GM12872 (cell line): ENCODE results near the gene PDSS2.

Experiments used
- CTCF ChIP-seq: IDR thresholded peaks from 3 replicates; pipeline ENCODE4 v1.5.1; 2011; ENCODE audit warnings: low read depth, mild to moderate bottlenecking, low read length, moderate library complexity; ENCODE audit not compliant: insufficient read depth

Gene PDSS2

GRCh38 chr6:107244742-107245480, 214.5 kb downstream of the PDSS2 start:
- no peak for TF ChIP-seq CTCF

- no peak for TF ChIP-seq CTCF
Measured at GRCh38 chr6:107244082-107244741, 215.2 kb downstream of the PDSS2 start.

- no peak for TF ChIP-seq CTCF
Measured at GRCh38 chr6:107243471-107243870, 215.9 kb downstream of the PDSS2 start.

- no peak for TF ChIP-seq CTCF
Measured at GRCh38 chr6:107237992-107238660, 221.2 kb downstream of the PDSS2 start.

- no peak for TF ChIP-seq CTCF
Measured at GRCh38 chr6:107235511-107235910, 223.9 kb downstream of the PDSS2 start.

- TF ChIP-seq CTCF = no peak
Measured at GRCh38 chr6:107235007-107235406, 224.4 kb downstream of the PDSS2 start.

- TF ChIP-seq CTCF = no peak
Measured at GRCh38 chr6:107231243-107231642, 228.1 kb downstream of the PDSS2 start.
